HG03039 (cell line): ENCODE measurements around the gene WNT3.

Source experiments
- ATAC-seq: cut with Tn5 transposase; IDR thresholded peaks from one replicate; pipeline ENCODE4 v1.9.1; 2021; ENCODE audit warnings: mild to moderate bottlenecking, moderate library complexity; ENCODE audit not compliant: unreplicated experiment

The WNT3 gene

GRCh38 chr17:46736100-46736499 is 82.4 kb downstream of the WNT3 start:
- no peak for ATAC-seq

GRCh38 chr17:46733837-46734475 is 84.5 kb downstream of the WNT3 start:
- ATAC-seq: no peak

GRCh38 chr17:46732754-46733398 is 85.6 kb downstream of the WNT3 start:
- ATAC-seq: no peak

- no peak for ATAC-seq
Observed at GRCh38 chr17:46732160-46732559, 86.3 kb downstream of the WNT3 start.

GRCh38 chr17:46730679-46731078 is 87.8 kb downstream of the WNT3 start:
- ATAC-seq: no peak

GRCh38 chr17:46730026-46730425 is 88.5 kb downstream of the WNT3 start:
- ATAC-seq: no peak

GRCh38 chr17:46727572-46728348 is 90.7 kb downstream of the WNT3 start:
- ATAC-seq: no peak

GRCh38 chr17:46726206-46726605 is 92.3 kb downstream of the WNT3 start:
- no peak for ATAC-seq

GRCh38 chr17:46722662-46723285 is 95.7 kb downstream of the WNT3 start:
- no peak for ATAC-seq

GRCh38 chr17:46720408-46720807 is 98.1 kb downstream of the WNT3 start:
- no peak for ATAC-seq

GRCh38 chr17:46719891-46720290 is 98.6 kb downstream of the WNT3 start:
- no peak for ATAC-seq

- no peak for ATAC-seq
Observed at GRCh38 chr17:46717999-46718398, 100.5 kb downstream of the WNT3 start.
